Stomach (tissue), 4 donors: ENCODE results near the gene KTN1.

Experiments used
- EP300 ChIP-seq: sonication (generic); formaldehyde crosslinking; IDR thresholded peaks from one replicate; pipeline ENCODE4 v1.6.1; 2017; ENCODE audit warnings: antibody characterized with exemption
- POLR2A ChIP-seq, 4 donors: fragments of 450-650 bp; IDR thresholded peaks; one replicate each; pipeline ENCODE4 v1.6.1; 2016; ENCODE audit warnings: antibody characterized with exemption in 4 of 4, control low read depth in 2 of 4, mild to moderate bottlenecking in 1 of 4, moderate library complexity in 1 of 4
- POLR2AphosphoS5 ChIP-seq, 3 donors: sonication (generic); formaldehyde crosslinking; IDR thresholded peaks; one replicate each; pipeline ENCODE4 v1.6.1; 2016; ENCODE audit warnings: antibody characterized with exemption in 3 of 3
- TF ChIP-seq, protein P1 (sequence below), 7 experiments: fragments of 450-650 bp in 4 of 7; fragments of 200-600 bp in 3 of 7; sonication (generic) in 3 of 7; IDR thresholded peaks; one replicate each; pipeline ENCODE4 v1.5.1; 2016 to 2019; ENCODE audit warnings: antibody characterized with exemption in 7 of 7, control low read depth in 2 of 7, mild to moderate bottlenecking in 1 of 7

DNA sequence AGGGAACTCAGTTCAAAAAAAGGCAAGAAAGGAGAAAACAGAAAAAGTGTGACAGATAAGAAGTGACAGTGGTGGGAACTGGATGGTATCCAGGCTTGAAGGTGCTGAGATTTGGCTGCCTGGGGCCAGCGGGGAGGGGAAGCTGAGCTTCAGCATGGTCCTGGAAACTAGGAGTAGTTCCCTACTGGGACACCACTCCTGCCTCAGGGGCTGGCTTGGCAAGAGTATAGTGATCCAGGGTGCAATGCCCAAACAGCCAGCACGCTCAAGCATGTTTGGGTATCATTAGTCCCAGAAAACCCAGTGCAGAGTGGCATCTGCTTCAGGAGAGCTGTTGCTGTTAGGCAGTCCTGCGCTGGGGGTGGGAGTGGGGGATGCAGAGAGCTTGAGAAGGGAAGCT lies 49.5 kb upstream of the KTN1 start:
- TF ChIP-seq, protein P1, sequence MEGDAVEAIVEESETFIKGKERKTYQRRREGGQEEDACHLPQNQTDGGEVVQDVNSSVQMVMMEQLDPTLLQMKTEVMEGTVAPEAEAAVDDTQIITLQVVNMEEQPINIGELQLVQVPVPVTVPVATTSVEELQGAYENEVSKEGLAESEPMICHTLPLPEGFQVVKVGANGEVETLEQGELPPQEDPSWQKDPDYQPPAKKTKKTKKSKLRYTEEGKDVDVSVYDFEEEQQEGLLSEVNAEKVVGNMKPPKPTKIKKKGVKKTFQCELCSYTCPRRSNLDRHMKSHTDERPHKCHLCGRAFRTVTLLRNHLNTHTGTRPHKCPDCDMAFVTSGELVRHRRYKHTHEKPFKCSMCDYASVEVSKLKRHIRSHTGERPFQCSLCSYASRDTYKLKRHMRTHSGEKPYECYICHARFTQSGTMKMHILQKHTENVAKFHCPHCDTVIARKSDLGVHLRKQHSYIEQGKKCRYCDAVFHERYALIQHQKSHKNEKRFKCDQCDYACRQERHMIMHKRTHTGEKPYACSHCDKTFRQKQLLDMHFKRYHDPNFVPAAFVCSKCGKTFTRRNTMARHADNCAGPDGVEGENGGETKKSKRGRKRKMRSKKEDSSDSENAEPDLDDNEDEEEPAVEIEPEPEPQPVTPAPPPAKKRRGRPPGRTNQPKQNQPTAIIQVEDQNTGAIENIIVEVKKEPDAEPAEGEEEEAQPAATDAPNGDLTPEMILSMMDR (IDR thresholded peaks at IDR 0.05): no peak
- no peak for TF ChIP-seq POLR2A (IDR thresholded peaks at IDR 0.05)
- no peak for TF ChIP-seq EP300
- no peak for TF ChIP-seq POLR2AphosphoS5 (IDR thresholded peaks at IDR 0.05)
